A673 (cell line): ENCODE measurements around the gene A3GALT2. TPM values are rescaled to one million over a fixed set of nuclear protein-coding genes. Genes with fewer than 3 reads are reported as not detected.
A peak's percentile ranks its signal among the peaks of the same experiment; 100 is the strongest.

Experiments used
- Bru-seq: library from RNA; stranded (reverse); fragments of 400-500 nt; gene quantifications from one replicate; lab custom pipeline; 2021; lab: Mats Ljungman, UMichigan
- BruChase-seq, 2 experiments: library from RNA; stranded (reverse); fragments of 400-500 nt; gene quantifications; one replicate each; lab custom pipeline; 2021; lab: Mats Ljungman, UMichigan
- BruUV-seq: library from RNA; stranded (reverse); fragments of 400-500 nt; replicated peaks from 2 replicates; lab custom pipeline; 2021; lab: Mats Ljungman, UMichigan
- CTCF ChIA-PET: fragments of 300-600 bp; sonication (Branson Sonifier 250); formaldehyde crosslinking; loops from one replicate; lab custom pipeline; 2022; ENCODE audit warnings: antibody characterized with exemption; lab: Charles Lee
- POLR2A ChIA-PET: fragments of 300-600 bp; sonication (Branson Sonifier 250); formaldehyde crosslinking; loops from one replicate; lab custom pipeline; 2022; ENCODE audit warnings: antibody characterized with exemption; ENCODE audit not compliant: low non-redundant PET; lab: Charles Lee
- DNase-seq: peaks from one replicate; pipeline ENCODE4 v3.0.0-alpha.2; 2015; ENCODE audit warnings: low spot score
- H3K27ac ChIP-seq: fragments of 200-600 bp; sonication (generic); 2 replicates; pipeline ENCODE4 v1.5.1; 2016; ENCODE audit warnings: mixed run types, low read depth, mild to moderate bottlenecking, mixed read lengths, antibody characterized with exemption, low read length; ENCODE audit not compliant: poor library complexity, severe bottlenecking
- H3K27me3 ChIP-seq: fragments of 200-600 bp; sonication (generic); replicated peaks from 2 replicates; pipeline ENCODE4 v1.6.1; 2017; ENCODE audit warnings: mixed run types, low read depth, mild to moderate bottlenecking, mixed read lengths, antibody characterized with exemption, low read length; ENCODE audit not compliant: insufficient read depth, poor library complexity
- H3K36me3 ChIP-seq: fragments of 200-600 bp; sonication (generic); 2 replicates; pipeline ENCODE4 v1.6.1; 2016; ENCODE audit warnings: mixed run types, mild to moderate bottlenecking, mixed read lengths, antibody characterized with exemption, low read length; ENCODE audit not compliant: insufficient read depth, poor library complexity, severe bottlenecking
- H3K4me1 ChIP-seq: fragments of 200-600 bp; sonication (generic); 2 replicates; pipeline ENCODE4 v1.6.1; 2017; ENCODE audit warnings: mixed run types, mild to moderate bottlenecking, mixed read lengths, antibody characterized with exemption, low read length; ENCODE audit not compliant: insufficient read depth, poor library complexity, severe bottlenecking
- H3K4me3 ChIP-seq: fragments of 200-600 bp; sonication (generic); 2 replicates; pipeline ENCODE4 v1.5.1; 2016; ENCODE audit warnings: low read depth, mixed run types, mild to moderate bottlenecking, mixed read lengths, low read length; ENCODE audit not compliant: poor library complexity, severe bottlenecking
- H3K9me3 ChIP-seq: fragments of 200-600 bp; sonication (generic); 2 replicates; pipeline ENCODE4 v1.6.1; 2016; ENCODE audit warnings: mixed run types, low read depth, mild to moderate bottlenecking, mixed read lengths, antibody characterized with exemption, low read length; ENCODE audit not compliant: poor library complexity, severe bottlenecking
- CTCF ChIP-seq: fragments of 300-800, 200-600 bp; sonication (generic); conservative IDR thresholded peaks from 2 replicates; pipeline ENCODE4 v1.5.1; 2017; ENCODE audit warnings: low read depth, mild to moderate bottlenecking, antibody characterized with exemption, low read length, moderate library complexity, mixed read lengths
- EZH2 ChIP-seq: fragments of 200-600 bp; sonication (generic); IDR thresholded peaks from 2 replicates; pipeline ENCODE4 v1.6.1; 2017; ENCODE audit warnings: borderline replicate concordance, low read depth, mild to moderate bottlenecking, mixed read lengths, antibody characterized with exemption, low read length; ENCODE audit not compliant: poor library complexity, severe bottlenecking
- intact Hi-C: fragments of 100-400 bp; cut with micrococcal nuclease; formaldehyde crosslinking; loops from one replicate; pipeline ENCODE4 v1.10.0; 2022; ENCODE audit not compliant: unreplicated experiment
- long read RNA-seq: library from polyadenylated mRNA; stranded (forward); transcript quantifications from one replicate; pipeline ENCODE4 v2.0.0, GENCODE V29; 2022
- total RNA-seq: library from RNA; stranded (reverse); gene quantifications from 2 replicates; pipeline ENCODE4 v1.2.3, GENCODE V29; 2021

Gene A3GALT2
- total RNA-seq (0.39 TPM in 1 of 2 replicates, not detected in the other), Bru-seq, nascent RNA (percentile 51 among the genes with signal in this experiment), BruChase-seq, experiment 1, labeled RNA remaining after a 2-hour chase (percentile 42 among the genes with signal in this experiment), BruChase-seq, experiment 2, labeled RNA remaining after a 6-hour chase (percentile 54 among the genes with signal in this experiment)
- long read RNA-seq, partial matches to known transcripts, result 0 of 1 reads
- long read RNA-seq, other reads (novel, unspliced or antisense), result 1 of 1 reads

- intact Hi-C loops, result no loop called here
- Histone ChIP-seq H3K9me3 (no peaks in the 10 kb centered on the region), H3K27ac (no peak within 1 kb of the TSS), H3K4me1 (peaks cover under 1% of the 10 kb centered on the region), H3K27me3 (no peaks in the 10 kb centered on the region), H3K36me3 (peaks cover 32% of the 10 kb centered on the region), H3K4me3 (no peak within 1 kb of the TSS)
- no peak for TF ChIP-seq EZH2
- TF ChIP-seq CTCF, result no peak
- ChIA-PET CTCF (interaction anchor here (1.1 kb wide), 1 partner anchor 25 kb away, joined by 4 read pairs; no protein-coding TSS in a partner anchor), POLR2A (interaction anchor here (0.6 kb wide), 1 partner anchor 17 kb away, joined by 3 read pairs; no protein-coding TSS in a partner anchor)
- BruUV-seq, result no TSS peak
- DNase-seq, result no peak
Observed at GRCh38 chr1:33320619-33321165, at the start of gene A3GALT2. Gene A3GALT2 (minus strand): TSS chr1:33321098. CDS start chr1:33321098, 0 bp downstream.

GRCh38 chr1:33370301-33370700, 49.4 kb upstream of the A3GALT2 start:
- POLR2A ChIA-PET, result no interaction called here
- CTCF ChIA-PET, result interaction anchor here (0.6 to 1.0 kb wide), 2 partner anchors 75 to 86 kb away, joined by 4 to 6 read pairs; no protein-coding TSS in a partner anchor
- Histone ChIP-seq H3K27me3 (no peaks in the 10 kb centered on the region), H3K27ac (no peak overlapping the region), H3K4me3 (no peak overlapping the region), H3K4me1 (peaks cover 9% of the 10 kb centered on the region), H3K36me3 (no peaks in the 10 kb centered on the region), H3K9me3 (no peaks in the 10 kb centered on the region)
- no peak for DNase-seq
- BruUV-seq, result no TSS peak
- TF ChIP-seq EZH2 (no peak), CTCF (no peak)
- intact Hi-C loops, result no loop called here

- H3K27me3 ChIP-seq, result no peaks in the 10 kb centered on the region
- DNase-seq, result no peak
- no peaks in the 10 kb centered on the region for H3K36me3 ChIP-seq
- intact Hi-C loops, result loop anchor here (5.0 kb wide), 1 partner anchor 103 kb away; the partner anchor contains the start of gene ZSCAN20
- no TSS peak for BruUV-seq
- no peak overlapping the region for H3K4me3 ChIP-seq
- H3K27ac ChIP-seq, result no peak overlapping the region
- POLR2A ChIA-PET, result no interaction called here
- no peaks in the 10 kb centered on the region for H3K9me3 ChIP-seq
- TF ChIP-seq EZH2, result no peak
- no peak for TF ChIP-seq CTCF
- H3K4me1 ChIP-seq, result peaks cover 14% of the 10 kb centered on the region
- CTCF ChIA-PET, result interaction anchor here (0.6 to 1.0 kb wide), 2 partner anchors 74 to 86 kb away, joined by 4 to 6 read pairs; no protein-coding TSS in a partner anchor
Observed at GRCh38 chr1:33369764-33370163, 48.9 kb upstream of the A3GALT2 start.
